Activated T-cell treated with anti-CD3 and anti-CD28 coated beads for 24 hours (primary cell): ENCODE results near the gene CALB2.
"Not testable (repeated sequence)": the region's sequence is repeated elsewhere in the genome, so short reads cannot be mapped to it uniquely, and the experiment has no call there.

Experiments used
- DNase-seq: peaks from one replicate; pipeline ENCODE4 v3.0.0-alpha.2; 2020; ENCODE audit warnings: low read depth

Gene CALB2

DNA sequence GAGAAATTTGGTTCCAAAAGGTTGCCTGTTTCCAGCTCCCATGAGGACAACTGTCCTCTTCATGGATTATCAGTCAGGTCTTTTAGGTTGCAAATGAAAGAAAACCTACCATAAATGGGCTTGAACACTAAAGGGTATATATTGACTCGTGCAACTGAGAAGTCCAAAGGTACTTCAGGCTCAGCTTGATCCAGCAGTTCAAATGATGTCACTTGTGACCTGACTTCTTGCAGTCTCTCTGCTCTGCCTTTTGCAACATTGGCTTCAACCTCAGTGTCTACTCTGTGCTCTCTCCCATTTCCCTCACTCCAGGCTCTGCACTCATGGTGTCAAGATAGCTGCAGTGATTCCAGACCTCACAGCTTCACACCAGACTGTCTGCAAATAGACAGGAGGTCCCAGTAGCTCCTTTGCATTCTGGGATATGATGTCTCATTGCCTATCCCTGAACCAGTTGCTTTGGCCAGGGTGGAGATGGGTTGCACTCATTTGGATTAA lies 5.5 kb upstream of the CALB2 start:
- no peak for DNase-seq

- DNase-seq, result no peak
Observed at GRCh38 chr16:71353736-71354135, 4.8 kb upstream of the CALB2 start.

DNA sequence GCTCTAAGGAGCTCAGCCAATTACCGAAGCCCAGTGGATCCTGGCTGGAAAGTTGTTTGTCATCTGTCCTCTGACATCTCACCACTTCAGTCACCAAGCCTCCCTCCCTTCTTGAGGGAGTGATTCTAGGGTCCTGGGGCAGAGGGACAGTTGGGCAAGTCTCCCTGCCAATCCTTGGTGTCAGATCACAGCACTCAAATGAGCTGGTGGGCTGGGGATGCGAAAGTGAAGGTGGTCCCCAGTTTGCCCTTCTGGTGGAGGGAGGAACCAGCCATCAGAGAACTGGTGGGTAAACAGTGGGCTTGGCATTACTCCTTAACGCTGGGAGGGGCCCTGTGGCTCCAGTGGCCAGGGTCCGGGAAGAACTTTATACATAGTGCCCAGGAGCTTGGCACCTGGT lies 4.4 kb upstream of the CALB2 start:
- DNase-seq, result no peak

GRCh38 chr16:71356051-71356740 lies 2.3 kb upstream of the CALB2 start:
- no peak for DNase-seq

- not testable (repeated sequence) for DNase-seq
Observed at GRCh38 chr16:71356936-71357335, 1.6 kb upstream of the CALB2 start.

DNA sequence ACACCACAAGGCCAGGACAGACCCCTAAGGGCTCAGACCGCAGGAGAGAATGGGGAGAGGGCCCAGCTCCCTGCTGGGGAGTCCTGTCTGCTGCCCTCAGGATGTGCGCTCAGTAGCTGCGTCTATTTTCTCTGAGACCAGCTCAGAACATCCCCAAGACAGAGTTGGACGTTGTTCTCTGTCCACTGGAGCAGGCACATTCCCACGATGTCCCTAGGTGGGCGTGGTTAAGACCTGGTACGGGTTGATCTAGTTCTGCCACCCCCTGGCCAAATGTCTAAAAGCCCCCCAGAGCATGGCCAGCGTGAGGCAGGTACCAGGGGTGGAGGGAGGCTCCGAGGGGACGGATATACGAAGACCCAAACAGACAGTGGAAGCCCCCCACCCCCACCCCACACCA lies 842 bp upstream of the CALB2 start:
- no peak for DNase-seq

GRCh38 chr16:71359431-71359830 lies 908 bp downstream of the CALB2 start:
- DNase-seq, result no peak

- no peak for DNase-seq
Observed at GRCh38 chr16:71360378-71360777, 1.9 kb downstream of the CALB2 start.

- no peak for DNase-seq
Observed at GRCh38 chr16:71364133-71364681, 5.7 kb downstream of the CALB2 start.

- no peak for DNase-seq
Observed at GRCh38 chr16:71365021-71365420, 6.5 kb downstream of the CALB2 start.

GRCh38 chr16:71367241-71367976 lies 8.9 kb downstream of the CALB2 start:
- peak; percentile 11 for DNase-seq

GRCh38 chr16:71368958-71369357 lies 10.4 kb downstream of the CALB2 start:
- no peak for DNase-seq

DNA sequence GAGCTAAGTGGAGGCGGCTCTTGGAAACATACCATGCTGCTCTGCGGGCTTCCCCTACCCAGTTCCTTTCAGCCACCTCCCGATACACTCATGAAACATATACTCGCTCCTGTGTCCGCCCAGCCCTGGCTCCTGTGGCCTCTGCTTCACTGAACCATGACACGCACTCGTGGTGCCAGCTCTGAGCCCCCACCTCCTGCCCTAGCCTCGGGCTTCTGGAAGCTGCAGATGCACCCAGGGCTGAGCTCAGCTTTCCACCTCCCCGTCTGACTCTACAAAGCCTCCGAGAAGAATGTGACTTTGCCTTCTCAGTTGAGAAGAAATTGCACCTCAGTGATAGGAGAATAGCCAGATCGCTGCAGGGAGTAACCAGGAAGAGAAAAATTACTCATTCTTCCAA lies 11.0 kb downstream of the CALB2 start:
- no peak for DNase-seq

DNA sequence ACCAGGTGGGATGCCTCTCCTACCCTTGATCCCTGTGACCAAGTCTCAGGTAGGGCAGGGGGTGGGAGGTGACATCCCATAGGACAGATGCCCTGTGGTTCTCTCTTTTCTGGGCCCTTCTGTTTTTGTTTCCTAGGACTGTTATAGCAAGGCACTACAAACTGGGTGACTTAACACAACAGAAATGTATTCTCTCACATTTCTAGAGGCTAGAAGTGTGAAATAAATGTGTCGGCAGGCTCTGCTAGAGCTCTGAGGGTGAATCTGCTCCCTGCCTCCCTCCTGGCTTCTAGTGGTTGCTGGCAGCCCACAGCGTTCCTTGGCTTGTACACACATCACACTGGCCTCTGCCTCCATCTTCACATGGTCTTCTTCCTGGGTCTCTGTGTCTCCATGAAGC lies 12.7 kb downstream of the CALB2 start:
- DNase-seq, result no peak

DNA sequence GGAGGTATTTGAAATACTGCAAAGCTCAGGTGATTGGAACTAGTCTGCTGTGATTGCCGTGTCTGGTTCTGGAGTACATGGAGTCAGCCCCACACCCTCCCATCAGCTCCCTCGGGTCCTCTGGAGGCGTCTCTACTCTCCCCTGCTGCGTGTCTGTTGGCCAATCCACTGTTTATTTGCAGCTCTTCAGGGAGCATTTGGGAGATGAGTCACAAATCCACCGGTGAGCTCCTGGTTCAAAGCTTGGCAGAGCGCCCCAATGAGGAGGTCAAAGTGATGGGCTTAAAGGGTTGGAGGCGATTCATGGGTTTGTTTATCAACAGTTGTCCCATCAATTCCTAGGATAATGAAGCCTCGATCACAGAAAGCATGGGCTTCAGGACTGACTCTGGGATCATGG lies 14.6 kb downstream of the CALB2 start:
- no peak for DNase-seq

DNA sequence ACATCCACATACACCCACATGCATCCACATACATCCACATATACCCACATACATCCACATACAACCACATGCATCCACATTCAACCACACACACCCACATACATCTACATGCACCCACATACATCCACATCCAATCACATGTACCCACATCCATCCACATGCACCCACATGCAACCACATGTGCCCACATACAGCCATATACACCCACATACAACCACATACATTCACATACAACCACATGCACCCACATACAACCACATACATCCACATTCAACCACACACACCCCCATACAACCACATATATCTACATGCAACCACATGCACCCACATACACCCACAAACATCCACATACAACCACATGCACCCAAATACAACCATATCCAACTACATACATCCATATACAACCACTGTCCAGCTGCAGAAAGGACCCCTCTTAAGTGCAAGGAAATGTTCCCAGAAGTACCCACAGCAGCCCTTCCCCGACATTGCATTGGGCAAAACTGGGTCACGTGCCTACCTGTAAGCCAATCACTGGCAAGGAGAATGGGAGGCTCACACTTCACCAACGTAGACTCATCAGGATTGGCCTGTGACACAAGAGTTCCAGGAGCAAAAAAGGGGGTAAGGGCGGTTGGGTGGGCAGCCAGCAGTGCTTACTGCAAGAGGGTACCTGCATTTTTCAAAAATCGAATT lies 18.1 kb downstream of the CALB2 start:
- DNase-seq, result no peak

DNA sequence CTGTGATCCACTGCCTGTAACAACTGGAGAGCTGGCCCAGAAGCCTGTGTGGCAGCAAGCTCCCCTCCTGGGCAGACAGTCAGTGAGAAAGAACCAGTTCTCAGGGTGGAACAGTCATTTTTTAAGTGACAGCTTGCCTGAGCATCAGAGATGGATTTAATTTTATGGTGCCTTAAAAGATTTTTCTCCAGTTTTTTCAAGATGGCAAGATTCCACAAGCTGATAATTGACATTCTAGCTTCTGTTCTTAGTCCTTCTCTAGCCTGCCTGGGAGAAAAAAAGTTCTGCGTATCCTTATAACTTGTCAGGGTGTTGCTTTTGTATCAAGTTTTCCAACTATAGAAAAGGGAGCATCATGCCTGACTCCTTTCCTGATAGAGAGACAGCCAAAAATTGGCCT lies 21.2 kb downstream of the CALB2 start:
- no peak for DNase-seq

GRCh38 chr16:71380831-71381230 lies 22.3 kb downstream of the CALB2 start:
- DNase-seq, result no peak

DNA sequence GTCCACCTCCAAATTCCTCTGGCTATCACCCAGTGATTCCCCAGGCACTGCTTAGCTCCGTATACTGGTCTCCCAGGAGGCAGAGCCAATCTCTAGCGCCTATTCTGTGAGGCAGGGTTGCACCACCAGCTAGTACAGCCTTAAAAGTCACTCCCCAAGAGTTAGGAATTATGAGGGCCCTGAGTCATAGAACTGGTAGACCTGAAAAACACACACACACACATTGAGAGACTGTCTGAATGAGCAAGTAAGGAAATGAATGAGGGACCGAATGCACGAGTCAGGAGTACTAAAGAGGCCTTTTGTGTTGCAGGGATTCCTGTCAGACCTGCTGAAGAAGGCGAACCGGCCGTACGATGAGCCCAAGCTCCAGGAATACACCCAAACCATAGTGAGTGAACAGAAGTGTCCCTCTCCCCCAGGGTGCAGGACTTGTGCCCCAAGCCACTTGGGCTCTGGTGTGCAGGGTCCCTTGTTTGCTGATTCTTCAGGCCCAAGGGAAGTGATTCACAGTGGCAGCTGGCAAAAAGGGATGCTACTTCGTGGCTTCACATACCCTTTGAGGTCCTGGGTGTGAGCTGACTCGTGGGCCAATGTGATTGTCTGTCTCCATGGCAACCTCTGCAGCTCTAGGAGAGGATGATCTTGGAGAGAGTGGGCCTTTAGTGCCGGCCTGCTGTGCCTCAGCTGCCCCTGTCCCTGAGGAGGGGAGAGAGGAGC lies 24.7 kb downstream of the CALB2 start:
- no peak for DNase-seq

DNA sequence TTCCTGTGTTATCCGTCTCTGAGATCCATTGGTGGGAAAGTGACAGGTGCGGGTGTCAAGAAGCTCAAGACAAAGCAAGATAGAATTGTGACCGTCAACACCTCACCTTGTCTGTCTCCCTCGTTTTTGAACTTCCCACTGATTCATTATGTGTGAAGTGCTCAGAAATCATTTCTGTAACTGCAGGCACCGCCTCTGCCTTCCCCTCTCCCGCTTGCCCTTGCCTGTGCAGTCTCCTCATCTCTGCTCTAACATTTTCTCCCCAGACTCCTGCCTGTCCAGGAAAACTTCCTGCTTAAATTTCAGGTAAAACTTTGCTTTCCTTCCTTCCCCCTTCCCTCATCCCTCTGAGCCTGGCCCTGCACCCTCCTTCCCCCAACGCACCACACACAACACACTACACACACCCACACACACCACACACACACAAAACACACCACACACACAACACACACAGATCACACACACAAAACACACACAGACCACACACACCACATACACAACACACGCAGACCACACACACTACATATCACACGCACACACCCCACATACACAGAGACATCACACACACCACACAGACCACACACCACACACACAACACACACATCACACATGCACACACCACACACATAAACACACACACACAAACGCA lies 25.7 kb downstream of the CALB2 start:
- no peak for DNase-seq

- no peak for DNase-seq
Observed at GRCh38 chr16:71387045-71387871, 28.7 kb downstream of the CALB2 start.
